Ishikawa (cell line): ENCODE results near the gene RASSF5.

Source experiments
- CEBPB ChIP-seq: IDR thresholded peaks from 2 replicates; pipeline ENCODE4 v1.6.1; 2012
- CREB1 ChIP-seq: IDR thresholded peaks from 2 replicates; pipeline ENCODE4 v1.6.1; 2012; ENCODE audit warnings: low read depth
- EGR1 ChIP-seq: IDR thresholded peaks from 2 replicates; pipeline ENCODE4 v1.6.1; 2012
- EP300 ChIP-seq: IDR thresholded peaks from 2 replicates; pipeline ENCODE4 v1.6.1; 2012; ENCODE audit warnings: borderline replicate concordance
- FOXM1 ChIP-seq: IDR thresholded peaks from 2 replicates; pipeline ENCODE4 v1.6.1; 2012; ENCODE audit warnings: low read depth, borderline replicate concordance
- NFIC ChIP-seq: IDR thresholded peaks from 2 replicates; pipeline ENCODE4 v1.6.1; 2012
- RAD21 ChIP-seq: IDR thresholded peaks from 2 replicates; pipeline ENCODE4 v1.6.1; 2012; ENCODE audit warnings: low read depth
- REST ChIP-seq: IDR thresholded peaks from 2 replicates; pipeline ENCODE4 v1.6.1; 2012; ENCODE audit warnings: low read depth, mild to moderate bottlenecking
- TAF1 ChIP-seq: IDR thresholded peaks from 2 replicates; pipeline ENCODE4 v1.6.1; 2012; ENCODE audit warnings: low read depth, mild to moderate bottlenecking
- TCF12 ChIP-seq: IDR thresholded peaks from 2 replicates; pipeline ENCODE4 v1.6.1; 2012; ENCODE audit warnings: low read depth
- TEAD4 ChIP-seq: IDR thresholded peaks from 2 replicates; pipeline ENCODE4 v1.6.1; 2012
- YY1 ChIP-seq: IDR thresholded peaks from 2 replicates; pipeline ENCODE4 v1.6.1; 2012; ENCODE audit warnings: low read depth
- ZBTB7A ChIP-seq: IDR thresholded peaks from 2 replicates; pipeline ENCODE4 v1.6.1; 2012; ENCODE audit warnings: low read depth
- TF ChIP-seq, protein P1 (sequence below): IDR thresholded peaks from 2 replicates; pipeline ENCODE4 v1.6.1; 2012
- TF ChIP-seq, protein P2 (sequence below): IDR thresholded peaks from 2 replicates; pipeline ENCODE4 v1.6.1; 2012

Gene RASSF5

DNA sequence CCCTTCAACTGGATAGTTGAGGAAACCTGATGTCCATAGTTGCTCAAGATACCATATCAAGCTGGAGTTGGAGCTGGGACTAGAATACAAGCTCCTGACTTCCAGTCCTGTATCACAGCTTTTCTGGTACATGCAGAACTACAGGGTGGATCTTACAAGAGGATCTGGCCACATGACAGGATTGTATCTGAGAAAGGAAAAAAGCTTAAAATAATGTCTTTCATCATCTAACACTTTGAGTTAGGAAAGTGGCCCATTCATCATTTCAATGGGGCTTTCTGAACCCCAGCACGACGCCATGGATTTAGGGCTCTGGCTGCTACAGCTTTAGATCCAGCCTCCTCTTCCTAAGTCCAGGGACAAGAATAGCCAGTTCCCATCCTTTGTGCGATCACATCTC is 46.9 kb downstream of the RASSF5 start:
- TF ChIP-seq EGR1 (no peak), EP300 (no peak), CEBPB (no peak), YY1 (no peak), RAD21 (no peak)

DNA sequence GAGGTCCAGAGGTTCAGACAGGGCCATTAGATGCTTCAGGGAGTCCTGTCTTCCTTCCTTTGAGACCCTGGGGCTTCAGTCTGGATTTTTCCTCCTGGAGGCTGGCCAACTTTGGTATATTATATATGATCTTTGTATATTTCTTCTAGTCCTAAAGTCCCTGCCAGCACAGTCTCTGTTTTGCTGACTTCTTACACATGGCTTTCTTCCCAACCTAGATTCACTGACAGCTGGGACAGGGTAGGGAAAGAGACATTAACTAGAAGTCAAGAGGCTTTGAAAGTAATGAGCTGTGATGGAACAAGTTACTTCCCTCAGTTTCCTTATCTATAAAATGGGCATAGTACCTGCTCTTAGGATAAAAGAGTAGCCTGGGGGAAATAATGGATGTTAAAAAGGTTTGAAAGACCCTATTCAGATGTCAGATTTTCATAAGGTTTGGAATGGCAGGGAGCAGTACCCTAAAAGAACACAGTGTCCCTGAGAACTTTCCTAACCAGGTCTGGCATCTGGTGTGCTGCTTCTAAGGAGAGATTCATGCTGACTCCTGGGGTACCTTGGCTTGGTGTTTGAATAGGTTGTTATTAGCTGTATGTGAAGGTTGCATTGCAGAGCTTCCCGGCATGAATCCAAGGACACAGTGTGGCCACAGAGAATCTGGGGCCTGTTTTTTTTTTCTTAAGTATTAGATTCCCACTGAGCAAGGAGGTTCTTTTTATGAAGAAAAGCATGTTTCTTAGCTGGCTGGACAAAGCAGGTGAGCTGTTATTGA is 47.6 kb downstream of the RASSF5 start:
- TF ChIP-seq CREB1 (no peak), REST (no peak), FOXM1 (no peak), CEBPB (no peak), EP300 (no peak), NFIC (no peak), YY1 (no peak), TAF1 (no peak), ZBTB7A (no peak), RAD21 (no peak), TCF12 (no peak), EGR1 (no peak), TEAD4 (no peak)
- TF ChIP-seq, protein P1, sequence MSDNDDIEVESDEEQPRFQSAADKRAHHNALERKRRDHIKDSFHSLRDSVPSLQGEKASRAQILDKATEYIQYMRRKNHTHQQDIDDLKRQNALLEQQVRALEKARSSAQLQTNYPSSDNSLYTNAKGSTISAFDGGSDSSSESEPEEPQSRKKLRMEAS, result no peak
- TF ChIP-seq, protein P2, sequence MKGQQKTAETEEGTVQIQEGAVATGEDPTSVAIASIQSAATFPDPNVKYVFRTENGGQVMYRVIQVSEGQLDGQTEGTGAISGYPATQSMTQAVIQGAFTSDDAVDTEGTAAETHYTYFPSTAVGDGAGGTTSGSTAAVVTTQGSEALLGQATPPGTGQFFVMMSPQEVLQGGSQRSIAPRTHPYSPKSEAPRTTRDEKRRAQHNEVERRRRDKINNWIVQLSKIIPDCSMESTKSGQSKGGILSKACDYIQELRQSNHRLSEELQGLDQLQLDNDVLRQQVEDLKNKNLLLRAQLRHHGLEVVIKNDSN, result no peak

DNA sequence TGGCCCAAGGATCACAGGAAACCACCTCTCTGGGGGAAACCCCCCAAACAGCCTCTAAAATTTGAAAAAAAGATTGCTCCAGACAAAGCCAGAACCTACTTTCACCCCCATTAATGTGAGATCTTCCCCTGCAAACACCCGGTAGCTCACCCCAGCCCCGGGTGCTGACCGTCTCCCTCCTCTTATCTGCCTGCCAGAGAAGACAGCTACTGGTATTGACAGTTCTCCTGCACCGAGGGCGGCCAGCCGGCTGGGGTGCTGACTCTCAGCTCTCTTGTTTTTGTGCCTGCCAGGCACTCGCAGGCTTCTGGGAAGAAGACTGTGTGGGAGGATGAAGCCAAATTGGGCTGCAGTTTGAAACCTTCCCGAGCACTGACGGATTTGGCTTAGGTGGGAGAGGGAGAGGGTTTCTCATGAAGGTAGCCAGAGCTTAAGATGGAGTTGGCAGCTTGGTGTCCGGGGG is 48.2 kb downstream of the RASSF5 start:
- TF ChIP-seq NFIC (no peak), TAF1 (no peak), REST (no peak), CREB1 (no peak), RAD21 (no peak), EGR1 (no peak), EP300 (no peak), TEAD4 (no peak), ZBTB7A (no peak), YY1 (no peak), FOXM1 (no peak), TCF12 (no peak), CEBPB (no peak)
- TF ChIP-seq, protein P2, result no peak
- TF ChIP-seq, protein P1, result no peak

DNA sequence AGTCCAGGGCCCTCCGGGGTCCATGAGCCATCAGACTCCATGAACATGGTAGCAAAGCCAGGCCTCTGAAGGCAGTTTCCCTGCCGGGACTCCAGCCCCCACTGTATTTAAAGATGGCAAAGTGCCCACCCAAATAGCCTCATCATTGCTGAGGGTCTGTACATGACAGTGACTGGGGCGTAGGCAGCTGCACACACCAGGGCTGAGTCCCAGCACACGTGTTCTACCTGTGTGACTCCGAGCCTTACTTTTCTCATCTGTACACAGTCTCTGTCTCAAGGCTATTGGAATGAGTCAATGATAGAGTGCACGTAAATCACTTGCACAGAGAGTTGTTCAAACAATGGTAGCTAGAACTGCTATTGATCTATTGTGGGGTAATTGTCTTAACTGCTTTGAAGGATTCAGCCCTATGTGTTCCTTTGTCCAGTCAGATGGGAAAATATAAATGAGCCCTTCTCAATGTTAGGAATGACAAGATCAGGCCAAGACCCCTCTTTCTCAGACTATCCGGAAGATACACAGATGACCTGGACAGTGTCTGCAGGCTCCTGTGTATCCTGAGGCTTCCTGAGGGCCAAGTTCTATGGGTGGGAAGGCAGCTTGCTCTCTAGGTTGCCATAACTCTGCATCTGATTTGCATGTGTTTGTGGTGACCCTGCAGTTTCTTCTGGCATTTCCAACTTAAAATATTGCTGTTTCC is 48.9 kb downstream of the RASSF5 start:
- TF ChIP-seq CEBPB (no peak), YY1 (no peak), ZBTB7A (no peak), FOXM1 (no peak), NFIC (no peak), REST (no peak), TCF12 (no peak), EGR1 (no peak), RAD21 (no peak), TAF1 (no peak), CREB1 (no peak), TEAD4 (no peak), EP300 (no peak)
- TF ChIP-seq, protein P2, result no peak
- TF ChIP-seq, protein P1, result no peak
